Nucleus accumbens (tissue), 56 donors: ENCODE measurements around the gene ELL.

ENCODE experiments used
- DNase-seq, 56 donors: peaks; one replicate each; lab custom pipeline; 2025; lab: John Stamatoyannopoulos, UW

ELL gene

DNA sequence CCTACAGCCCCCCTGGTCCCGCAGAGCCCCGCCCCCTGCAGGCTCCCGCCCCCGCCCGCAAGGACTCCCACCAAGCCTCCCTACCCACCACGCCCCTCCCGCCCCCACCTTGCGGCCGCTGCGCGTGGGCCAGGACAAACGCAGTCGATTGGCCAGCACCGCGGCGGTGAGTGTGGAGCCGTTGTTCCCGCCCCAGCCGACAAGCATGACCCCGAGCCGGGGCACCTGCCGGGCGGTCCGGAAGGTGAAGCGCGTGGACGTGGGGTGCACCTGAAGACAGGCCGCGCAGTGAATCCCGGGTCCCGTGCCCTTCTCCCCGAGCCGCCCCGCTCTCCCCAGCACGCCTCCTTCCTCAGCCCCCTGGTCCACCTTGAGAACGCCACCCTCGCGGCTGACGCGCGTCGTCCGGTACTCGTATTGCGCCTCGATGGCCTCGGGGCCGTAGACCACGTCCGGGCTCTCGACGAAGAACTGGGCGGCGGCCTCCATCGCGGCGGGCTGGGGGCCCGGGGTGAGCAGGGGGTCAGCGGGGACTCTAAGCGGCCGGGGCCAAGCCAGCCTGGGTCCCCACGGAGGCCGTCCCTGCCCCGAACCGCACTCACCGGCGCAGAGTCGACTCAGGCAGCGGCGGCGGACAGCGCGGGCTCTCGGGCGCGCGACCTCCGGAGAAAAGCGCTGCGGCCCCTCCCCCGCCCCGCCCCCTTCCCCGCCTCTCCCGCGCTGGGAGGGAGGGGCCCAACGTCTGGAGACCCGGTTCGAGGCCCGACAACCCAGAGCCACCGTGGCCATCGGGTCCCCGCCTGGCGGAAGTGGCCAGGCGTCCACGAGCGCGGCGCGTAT lies 84.2 kb downstream of the ELL start, which contains the start of gene ISYNA1:
Gene ISYNA1, minus strand, starts transcription at position 643 of the 840 bp plus-strand sequence. Its CDS starts 154 bp downstream, at position 489.
- peak in 12 of 56 donors; percentile 9 to 57 (median 34) for DNase-seq

GRCh38 chr19:18436671-18437490 lies 85.0 kb downstream of the ELL start:
- peak in 21 of 56 donors; percentile 7 to 73 (median 32) for DNase-seq

GRCh38 chr19:18435842-18436670 lies 85.8 kb downstream of the ELL start:
- no peak for DNase-seq

DNA sequence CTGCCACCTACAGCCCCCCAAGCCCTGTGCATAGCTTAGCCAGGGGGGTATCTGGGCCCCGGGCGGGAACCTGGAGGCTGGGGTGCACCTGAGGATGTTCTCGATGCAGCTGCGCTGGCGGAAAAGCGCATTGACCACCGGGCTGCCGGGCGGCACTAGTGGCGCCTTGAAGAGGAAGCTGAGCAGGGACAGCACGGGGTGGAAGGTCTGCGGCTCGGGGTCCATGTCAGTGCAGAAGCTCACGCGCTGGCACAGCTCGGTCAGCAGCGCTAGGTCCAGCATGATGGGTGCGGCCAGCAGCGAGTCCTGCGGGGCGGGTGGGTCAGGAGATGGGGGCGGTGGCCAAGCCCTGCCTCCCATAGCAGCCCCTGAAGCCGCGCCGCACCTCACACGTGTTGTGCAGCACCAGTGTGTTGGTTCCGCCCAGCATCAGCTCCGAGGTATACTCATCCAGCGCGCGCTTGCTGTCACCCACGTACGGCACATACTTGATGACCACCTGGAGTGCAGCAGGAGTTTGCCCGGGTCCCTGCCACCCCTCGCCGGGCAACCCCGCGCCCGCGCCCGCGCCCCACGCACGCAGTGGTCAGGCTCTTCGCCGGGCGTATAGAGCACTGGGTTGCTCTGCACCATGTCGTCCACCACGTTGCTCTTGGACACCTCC lies 86.6 kb downstream of the ELL start:
- DNase-seq: no peak

- no peak for DNase-seq
Observed at GRCh38 chr19:18434411-18435175, 87.3 kb downstream of the ELL start.

GRCh38 chr19:18433735-18434398 lies 88.0 kb downstream of the ELL start:
- DNase-seq: no peak

GRCh38 chr19:18433015-18433691 lies 88.7 kb downstream of the ELL start:
- peak in 15 of 56 donors; percentile 11 to 51 (median 34) for DNase-seq

DNA sequence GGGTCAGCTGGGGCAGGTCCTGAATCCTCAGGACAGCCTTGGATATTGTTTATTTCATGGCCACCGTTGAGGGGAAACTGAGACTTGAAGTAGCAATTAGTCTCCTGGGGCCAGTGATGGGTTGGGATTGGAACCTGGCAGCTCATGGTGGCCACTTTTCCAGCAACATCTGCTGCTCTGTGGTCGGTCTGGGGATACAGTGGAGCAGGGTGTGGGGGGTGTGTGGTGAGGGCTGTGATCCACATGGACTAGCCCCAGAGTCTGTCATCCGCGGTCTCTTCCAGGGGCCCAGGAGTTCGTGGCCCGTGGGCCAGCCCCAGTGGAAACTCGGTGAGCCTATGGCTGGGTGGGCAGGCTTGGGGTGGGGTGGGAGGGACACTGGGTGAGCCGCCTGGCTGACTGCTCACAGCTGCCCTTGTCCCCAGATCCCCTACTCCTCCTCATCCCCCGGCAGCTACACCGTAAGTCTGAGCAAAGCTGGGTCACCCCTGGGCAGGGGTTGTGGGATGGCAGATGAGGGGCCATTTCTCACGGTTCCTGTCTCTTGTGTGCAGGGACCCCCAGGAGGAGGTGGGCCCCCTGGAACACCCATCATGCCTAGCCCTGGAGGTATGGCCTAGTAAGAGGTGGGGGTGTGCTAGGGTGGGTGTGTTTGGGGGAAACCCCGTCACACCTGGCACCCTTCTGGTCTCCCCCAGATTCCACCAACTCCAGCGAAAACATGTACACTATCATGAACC lies 89.4 kb downstream of the ELL start:
- no peak for DNase-seq

GRCh38 chr19:18431351-18432197 lies 90.3 kb downstream of the ELL start:
- DNase-seq: peak in 1 of 56 donors; percentile 25

GRCh38 chr19:18430417-18431144 lies 91.3 kb downstream of the ELL start:
- no peak for DNase-seq

GRCh38 chr19:18429717-18430416 lies 92.0 kb downstream of the ELL start:
- no peak for DNase-seq

DNA sequence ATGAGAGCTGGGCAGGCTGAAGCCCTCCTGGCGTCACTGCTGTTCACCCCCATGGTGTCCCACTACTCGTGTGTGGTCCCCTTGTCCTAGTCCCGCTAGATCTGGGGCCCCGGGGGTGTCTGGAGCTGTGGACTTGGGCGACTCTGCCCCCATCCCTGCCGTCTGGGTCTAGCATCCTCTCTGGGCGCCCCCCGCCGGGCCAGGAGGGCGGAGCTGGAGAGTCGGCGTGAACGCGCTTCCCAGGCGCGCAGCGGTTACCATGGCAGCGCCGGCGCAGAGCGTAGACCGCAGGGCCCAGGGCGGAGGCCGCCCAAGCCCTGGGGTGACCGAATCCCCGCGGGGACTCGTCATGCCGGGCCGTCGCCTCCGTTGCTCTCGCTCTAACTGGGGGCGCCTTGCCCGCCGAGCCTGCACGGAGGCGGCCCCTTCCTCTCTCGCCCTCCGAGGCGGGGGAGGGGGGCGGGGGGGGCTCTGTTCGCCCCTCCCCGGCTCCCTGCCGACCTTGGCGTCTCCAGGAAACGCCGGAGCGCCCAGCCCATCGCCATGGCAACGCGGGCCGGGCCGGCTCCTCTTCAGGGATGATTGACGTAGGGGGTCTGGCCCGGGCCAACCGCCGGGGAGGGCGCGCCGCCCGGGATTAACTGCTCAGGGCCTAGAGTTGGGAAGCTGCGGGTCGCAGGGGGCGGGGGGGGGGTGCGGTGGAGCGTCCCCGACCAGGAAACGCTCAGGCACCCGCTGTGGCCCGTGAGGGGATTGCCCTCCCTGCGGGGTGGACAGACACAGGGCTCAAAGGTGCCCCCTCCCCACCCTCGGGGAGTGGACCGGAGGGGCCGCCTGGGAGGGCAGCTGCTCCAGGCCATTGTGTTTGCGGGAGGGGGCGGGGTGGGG lies 92.8 kb downstream of the ELL start:
- DNase-seq: peak in 48 of 56 donors; percentile 6 to 89 (median 61)

DNA sequence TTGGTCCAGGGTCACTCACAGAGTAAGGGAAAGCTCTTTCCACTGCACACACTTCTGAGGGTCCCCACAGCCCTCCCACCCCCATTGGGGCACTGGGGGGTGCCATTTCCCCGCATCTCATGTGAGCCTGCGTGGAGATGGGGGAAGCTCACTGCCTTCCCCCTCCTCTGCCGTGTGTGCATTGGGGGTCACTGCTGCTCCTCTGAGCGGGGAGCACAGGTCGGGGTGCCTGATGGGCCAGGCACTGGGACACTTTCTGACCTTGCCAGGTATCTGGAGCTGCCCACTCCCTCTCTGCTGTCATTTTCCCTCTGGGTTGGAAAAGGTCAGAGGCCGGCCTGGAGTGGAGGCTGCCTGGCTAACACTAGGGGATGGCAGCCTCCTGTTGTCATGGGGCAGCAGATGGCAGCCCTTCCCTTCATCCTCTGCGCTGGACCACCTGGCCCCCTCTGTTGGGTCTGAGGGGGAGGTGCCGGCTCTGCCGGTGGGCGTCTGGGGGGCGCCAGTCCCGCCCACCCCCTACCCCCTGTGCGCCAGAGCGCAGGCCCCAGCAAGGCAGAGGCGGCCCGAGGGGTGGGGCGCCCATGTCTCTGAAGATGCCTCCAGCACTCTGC lies 93.6 kb downstream of the ELL start:
- no peak for DNase-seq

DNA sequence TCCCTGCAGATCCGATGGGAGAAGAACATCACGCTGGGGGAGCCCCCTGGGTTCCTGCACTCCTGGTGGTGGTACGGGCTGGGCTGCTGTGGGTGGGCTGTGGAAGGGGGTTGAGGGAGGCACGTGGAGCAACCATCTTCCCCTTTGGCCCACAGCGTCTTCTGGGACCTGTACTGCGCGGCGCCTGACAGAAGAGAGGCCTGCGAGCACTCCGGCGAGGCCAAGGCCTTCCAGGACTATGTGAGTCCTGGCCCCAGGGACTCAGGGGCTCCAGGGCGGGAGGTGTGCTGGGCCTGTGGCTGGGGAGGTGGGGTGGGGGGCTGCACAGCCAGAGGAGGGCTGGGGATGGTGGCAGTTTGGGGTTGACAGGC lies 94.1 kb downstream of the ELL start:
- no peak for DNase-seq
